Psoas muscle (tissue), 8 donors: ENCODE measurements around the gene CDKAL1. TPM values are rescaled to one million over a fixed set of nuclear protein-coding genes. Genes with fewer than 3 reads are reported as not detected.

ENCODE experiments used
- ATAC-seq, 4 donors: fragments of 200-7000 bp; cut with Tn5 transposase; one replicate each; pipeline ENCODE4 v1.9.1; 2020; ENCODE audit warnings: moderate library complexity in 3 of 4, mild to moderate bottlenecking in 2 of 4
- DNase-seq, 2 donors: peaks; one replicate each; pipeline ENCODE4 v3.0.0-alpha.2; 2020
- H3K27ac ChIP-seq: fragments of 200-600 bp; one replicate; pipeline ENCODE4 v1.8.0; 2022
- H3K27me3 ChIP-seq, 3 donors: fragments of 200-600 bp in 1 of 3; one replicate each; pipeline versions ENCODE4 v1.6.1 to v1.8.0; 2013 to 2022; ENCODE audit warnings: low read length in 2 of 3, mild to moderate bottlenecking in 2 of 3, moderate library complexity in 1 of 3; ENCODE audit not compliant: insufficient read depth in 3 of 3
- H3K36me3 ChIP-seq, 2 donors: fragments of 200-600 bp in 1 of 2; one replicate each; pipeline versions ENCODE4 v1.6.1 to v1.8.0; 2013 to 2022; ENCODE audit warnings: low read depth in 1 of 2, mild to moderate bottlenecking in 1 of 2, moderate library complexity in 1 of 2; ENCODE audit not compliant: insufficient read depth in 1 of 2
- H3K4me1 ChIP-seq: fragments of 200-600 bp; one replicate; pipeline ENCODE4 v1.8.0; 2022
- H3K4me3 ChIP-seq: fragments of 200-600 bp; one replicate; pipeline ENCODE4 v1.8.0; 2022; ENCODE audit warnings: mild to moderate bottlenecking
- H3K9me3 ChIP-seq: fragments of 200-600 bp; one replicate; pipeline ENCODE4 v1.8.0; 2022
- CTCF ChIP-seq: fragments of 200-600 bp; IDR thresholded peaks from one replicate; pipeline ENCODE4 v1.8.0; 2022; ENCODE audit warnings: antibody characterized with exemption
- WGBS, 3 donors: extraction: QIAGEN DNeasy Blood & Tissue Kit; methylation state at CpG; one replicate each; pipeline versions ENCODE4 v1.1.6 to v1.1.7; 2013; 5-methylcytosine and 5-hydroxymethylcytosine counted together
- intact Hi-C, 2 donors: fragments of 100-400 bp; cut with DNase I; formaldehyde crosslinking; loops; one replicate each; pipeline versions ENCODE4 v1.11.0 to v1.14.2; 2022
- polyA plus RNA-seq, 3 donors: library from polyadenylated mRNA; stranded (reverse); fragments of 200-250 nt; gene quantifications; one replicate each; pipeline ENCODE4 v1.2.3, GENCODE V29; 2013
- total RNA-seq, 4 donors: library from RNA; stranded (reverse); fragmentation: NEBNext Ultra II Directional in 2 of 4; extraction: Animal tissue kit (Norgen Biotek cat#: 25700) in 2 of 4; gene quantifications; one replicate each; pipeline versions ENCODE4 v1.2.1 to v1.2.4, GENCODE V29; 2021 to 2023
- donor health status: healthy with polysubstance abuse.
- donor health status: DM: no; HTN: no; CAD: no; lungs with moderate emphysema.
- donor health status: Bipolar disorder and iron deficiency.
- donor health status: healthy.
- donor health status: DM: yes; HTN: yes; CAD: no.
- donor health status: DM: no; HTN: no; CAD: no.
- donor health status: DM: no; HTN: no; CAD: no.
- donor health status: DM: yes; HTN: yes; CAD: no.

The CDKAL1 gene
- total and polyA plus RNA-seq, 7 donors, result 4.5 to 16.1 (median 12.9) TPM

DNA sequence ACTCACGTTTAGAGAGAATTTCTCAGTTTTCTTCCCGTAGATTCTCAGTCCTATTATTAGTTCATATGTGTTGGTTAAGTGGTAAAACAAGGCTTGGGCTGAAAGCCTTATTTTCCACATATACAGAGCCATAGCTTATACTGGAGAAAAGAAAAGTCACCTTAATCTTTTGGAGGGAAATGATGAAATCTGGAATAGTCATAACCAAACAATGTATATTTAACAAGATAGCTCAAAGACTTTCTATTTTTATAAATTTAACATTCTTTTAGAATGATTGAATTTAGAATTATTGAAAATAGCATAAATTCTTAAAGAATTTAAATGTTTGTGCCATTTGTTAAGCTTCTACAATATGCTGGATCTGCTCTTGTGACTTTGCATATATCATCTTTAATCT, 85.8 kb downstream of the CDKAL1 start:
- ATAC-seq, result no peak
- no peaks in the 10 kb centered on the region for H3K9me3 ChIP-seq
- intact Hi-C loops, result no loop called here
- H3K4me1 ChIP-seq, result peaks cover 22% of the 10 kb centered on the region
- no peak for DNase-seq
- no peaks in the 10 kb centered on the region for H3K36me3 ChIP-seq
- no peaks in the 10 kb centered on the region for H3K27me3 ChIP-seq
- 77 to 91% (median 81%) methylated on average over 2 of the region's 2 CpGs for WGBS, 3 donors
- H3K27ac ChIP-seq, result no peak overlapping the region
- no peak for TF ChIP-seq CTCF
- no peak overlapping the region for H3K4me3 ChIP-seq

DNA sequence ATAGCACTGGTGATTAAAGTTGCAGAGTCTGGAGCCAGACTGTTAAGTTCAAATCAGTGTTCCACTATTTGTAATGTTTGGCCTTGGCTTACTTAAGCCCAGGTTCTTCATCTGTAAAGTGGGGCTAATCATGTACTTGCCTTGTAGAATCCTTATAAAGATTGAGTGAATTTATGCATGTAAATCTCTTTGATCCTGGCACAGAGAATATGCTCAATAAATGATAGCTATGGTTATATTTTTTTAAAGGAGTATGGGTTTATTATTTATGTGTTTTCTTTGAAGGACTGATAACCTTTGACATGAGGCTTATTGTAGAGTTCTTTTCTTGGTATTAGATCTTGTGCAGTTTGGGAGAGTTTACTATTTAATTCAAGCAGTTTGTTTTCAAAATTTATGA, 89.5 kb downstream of the CDKAL1 start:
- Histone ChIP-seq H3K36me3 (no peaks in the 10 kb centered on the region), H3K4me1 (peaks cover 22% of the 10 kb centered on the region), H3K9me3 (no peaks in the 10 kb centered on the region), H3K27me3 (no peaks in the 10 kb centered on the region), H3K4me3 (no peak overlapping the region), H3K27ac (no peak overlapping the region)
- DNase-seq, result no peak
- TF ChIP-seq CTCF, result no peak
- intact Hi-C loops, result no loop called here
- no peak for ATAC-seq

DNA sequence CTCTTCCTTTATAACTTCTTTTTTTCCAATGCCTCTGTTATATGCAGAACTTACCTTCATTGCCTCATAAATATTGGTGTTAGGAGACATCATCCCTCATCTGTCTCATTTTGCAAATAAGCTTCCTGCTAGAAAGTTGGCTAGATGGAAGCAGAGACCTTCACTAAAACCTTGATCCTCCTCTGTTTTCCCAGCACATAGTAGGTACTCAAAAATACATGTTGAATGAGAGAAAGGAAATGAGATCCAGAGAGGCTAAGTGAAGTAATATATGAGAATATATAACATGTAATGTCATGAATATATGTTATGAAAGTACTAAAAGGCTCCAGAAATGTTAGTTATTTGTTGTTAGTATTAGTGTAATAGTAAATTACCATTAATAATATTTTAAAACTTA, 91.9 kb downstream of the CDKAL1 start:
- H3K9me3 ChIP-seq, result no peaks in the 10 kb centered on the region
- intact Hi-C loops, result no loop called here
- peaks cover 9% of the 10 kb centered on the region for H3K4me1 ChIP-seq
- H3K27ac ChIP-seq, result no peak overlapping the region
- DNase-seq (no peak), ATAC-seq (no peak)
- H3K36me3 ChIP-seq, result no peaks in the 10 kb centered on the region
- no peaks in the 10 kb centered on the region for H3K27me3 ChIP-seq
- no peak for TF ChIP-seq CTCF
- no peak overlapping the region for H3K4me3 ChIP-seq

DNA sequence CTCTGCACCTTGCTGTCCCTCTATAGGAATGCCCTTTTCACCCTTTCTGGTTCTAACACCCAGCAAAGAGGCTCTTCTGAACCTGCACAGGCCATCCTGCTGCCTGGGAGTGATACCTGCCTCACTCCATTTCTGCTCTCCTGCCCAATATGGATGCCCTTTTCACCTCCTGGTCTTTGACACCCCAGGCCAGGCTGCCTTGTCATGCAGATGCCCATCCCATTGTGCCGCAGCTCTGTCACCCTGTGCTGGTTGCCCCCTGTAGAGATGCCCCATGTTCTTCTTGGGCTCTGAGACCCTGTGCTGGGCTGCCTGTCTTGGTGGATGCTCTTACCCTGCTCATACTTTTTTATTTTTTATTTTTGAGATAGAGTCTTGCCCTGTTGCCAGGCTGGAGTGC, 95.3 kb downstream of the CDKAL1 start:
- WGBS, 3 donors, result 85 to 100% (median 91%) methylated on average over 1 of the region's 1 CpG
- Histone ChIP-seq H3K27ac (no peak overlapping the region), H3K27me3 (no peaks in the 10 kb centered on the region), H3K9me3 (no peaks in the 10 kb centered on the region), H3K36me3 (no peaks in the 10 kb centered on the region), H3K4me3 (no peak overlapping the region), H3K4me1 (no peaks in the 10 kb centered on the region)
- DNase-seq (no peak), ATAC-seq (no peak)
- intact Hi-C loops, result no loop called here
- no peak for TF ChIP-seq CTCF

- WGBS, 3 donors, result 65 to 98% (median 97%) methylated on average over 3 of the region's 3 CpGs
- H3K4me1 ChIP-seq, result no peaks in the 10 kb centered on the region
- intact Hi-C loops, result no loop called here
- H3K27me3 ChIP-seq, result no peaks in the 10 kb centered on the region
- no peak overlapping the region for H3K27ac ChIP-seq
- TF ChIP-seq CTCF, result no peak
- H3K4me3 ChIP-seq, result no peak overlapping the region
- H3K36me3 ChIP-seq, result no peaks in the 10 kb centered on the region
- no peaks in the 10 kb centered on the region for H3K9me3 ChIP-seq
- ATAC-seq (no peak), DNase-seq (no peak)
Measured at GRCh38 chr6:20630136-20630535, 95.9 kb downstream of the CDKAL1 start.
